ENCODE results near the gene SMIM33.

DNA sequence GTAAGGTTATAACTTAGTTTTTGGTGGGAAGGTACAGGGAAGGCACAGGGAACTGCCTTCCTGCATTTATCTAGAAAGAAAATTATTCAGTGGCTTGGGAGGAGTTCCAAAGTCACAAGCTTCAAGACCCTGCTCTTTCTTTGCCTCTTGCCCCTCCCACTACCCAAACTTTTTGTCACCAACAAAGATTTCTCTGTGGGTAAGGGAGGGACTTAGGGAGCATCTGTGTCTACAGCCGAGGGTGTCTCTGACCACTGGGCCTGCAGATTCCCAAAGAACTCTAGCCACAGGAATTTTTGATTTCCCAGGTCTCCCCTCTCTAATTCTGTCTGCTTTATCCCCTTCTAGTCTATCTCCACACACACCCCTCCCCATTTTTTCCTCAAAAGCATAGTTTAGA is 10.3 kb upstream of the SMIM33 start:
- TF ChIP-seq POLR2A (IDR thresholded peaks at IDR 0.05; ENCODE audit: low read depth, low read length) = no peak
- no peak for TF ChIP-seq POLR2AphosphoS5 (IDR thresholded peaks at IDR 0.05; ENCODE audit: low read depth, low read length)
- TF ChIP-seq TAF1 (IDR thresholded peaks at IDR 0.05; ENCODE audit: low read depth, low read length) = no peak
